NCI-H1092 treated with DMSO at 0.1 percent for 48 hours (cell line): ENCODE measurements around the gene C1R.
"Not testable (repeated sequence)": the region's sequence is repeated elsewhere in the genome, so short reads cannot be mapped to it uniquely, and the experiment has no call there.

Experiments used
- DNase-seq: peaks from one replicate; lab custom pipeline; 2025; lab: John Stamatoyannopoulos, UW

Gene C1R

GRCh38 chr12:7120166-7120565 is 27.9 kb upstream of the C1R start:
- DNase-seq: no peak

DNA sequence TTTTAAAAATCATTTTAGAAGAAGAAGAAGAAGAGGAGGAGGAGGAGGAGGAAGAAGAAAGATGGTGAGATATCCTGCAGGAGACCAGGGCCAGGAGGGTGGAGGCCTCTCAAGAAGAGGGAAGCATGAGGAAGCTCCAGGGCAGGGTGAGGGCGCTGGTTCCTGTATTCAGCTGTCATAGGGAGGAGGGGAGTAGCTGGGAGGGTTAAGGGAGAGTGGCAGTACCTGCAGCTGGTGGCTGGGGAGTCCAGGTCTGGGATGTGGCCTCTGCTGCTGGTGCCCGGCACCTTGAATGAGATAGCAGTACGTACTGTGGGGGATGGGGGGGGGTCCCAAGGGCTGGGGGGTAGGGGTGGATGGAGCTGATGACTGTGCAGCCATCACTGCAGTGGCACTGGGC is 26.6 kb upstream of the C1R start:
- DNase-seq: no peak

DNA sequence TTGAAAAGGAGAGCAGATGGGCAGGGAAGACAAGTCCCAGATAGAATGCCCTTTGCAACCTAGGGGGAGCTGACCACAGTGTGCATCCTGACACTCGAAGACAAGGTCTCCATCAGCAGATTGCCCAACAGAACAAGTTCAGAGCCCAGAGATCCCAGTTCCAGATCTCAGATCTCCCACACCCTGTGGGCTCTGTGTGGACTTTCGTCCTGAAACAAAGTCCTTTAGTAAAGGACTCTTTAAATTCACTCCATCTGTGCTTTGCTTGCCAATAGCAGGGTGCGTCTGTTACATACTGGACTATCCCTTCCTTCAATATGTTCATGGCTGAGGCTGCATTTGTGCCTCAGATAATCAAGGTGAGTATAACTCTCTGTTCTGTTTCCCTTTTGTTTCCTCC is 25.4 kb upstream of the C1R start:
- DNase-seq: no peak

DNA sequence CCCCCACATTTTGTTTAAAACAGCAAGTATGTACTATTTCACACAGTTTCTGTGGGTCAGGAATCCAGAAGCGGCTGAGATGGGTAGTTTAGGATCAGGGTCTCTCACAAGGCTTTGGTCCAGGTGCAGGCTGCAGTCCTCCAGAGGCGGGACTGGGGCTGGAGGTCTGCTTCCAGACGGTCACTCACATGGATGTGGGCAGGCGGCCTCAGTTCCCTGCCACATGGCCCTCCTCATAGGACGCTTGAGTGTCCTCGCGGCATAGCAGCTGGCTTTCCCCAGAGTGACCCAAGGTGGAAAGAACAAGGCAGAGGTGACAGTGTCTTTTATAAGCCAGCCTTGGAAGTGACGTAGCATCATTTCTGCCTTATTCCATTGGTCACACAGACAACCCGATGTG is 24.7 kb upstream of the C1R start:
- DNase-seq: no peak

DNA sequence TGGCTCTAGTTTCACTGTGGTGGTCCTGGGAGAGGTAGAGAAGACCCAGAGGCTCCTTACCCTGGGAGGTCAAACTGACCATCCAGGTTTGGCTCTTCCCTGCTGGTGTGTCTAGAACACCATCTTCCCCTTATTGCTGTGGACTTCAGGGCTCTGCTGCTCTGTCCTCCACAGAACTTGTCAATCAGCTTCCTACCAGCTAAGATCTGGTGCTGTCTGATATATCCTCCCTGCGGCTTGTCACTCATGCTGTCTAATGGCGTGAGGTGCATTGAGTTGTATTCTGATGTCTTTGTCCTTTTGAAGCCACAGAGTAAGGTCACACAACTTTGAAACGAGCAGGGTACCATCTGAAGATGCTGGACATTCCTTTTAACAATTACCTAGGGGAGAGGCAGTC is 24.0 kb upstream of the C1R start:
- DNase-seq: no peak

DNA sequence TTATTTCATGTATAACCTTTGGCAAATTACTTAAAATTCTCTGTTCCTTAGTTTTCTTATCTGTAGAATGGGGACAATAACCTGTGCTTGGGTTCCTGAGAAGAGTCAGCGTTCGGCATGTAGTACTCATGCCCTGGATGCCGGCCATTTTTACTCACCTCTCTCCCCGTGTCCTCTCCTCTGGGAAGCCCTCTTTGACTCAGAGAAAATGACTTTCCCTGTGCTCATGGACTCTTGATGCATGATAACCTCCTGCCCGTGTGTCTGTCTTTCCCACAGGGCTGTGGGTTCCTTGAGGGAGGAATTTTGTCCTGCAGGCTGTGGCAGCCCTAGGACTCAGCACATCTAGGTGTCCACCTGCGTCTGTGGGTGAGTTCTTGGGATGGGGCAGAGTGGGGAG is 22.6 kb upstream of the C1R start:
- DNase-seq: no peak

DNA sequence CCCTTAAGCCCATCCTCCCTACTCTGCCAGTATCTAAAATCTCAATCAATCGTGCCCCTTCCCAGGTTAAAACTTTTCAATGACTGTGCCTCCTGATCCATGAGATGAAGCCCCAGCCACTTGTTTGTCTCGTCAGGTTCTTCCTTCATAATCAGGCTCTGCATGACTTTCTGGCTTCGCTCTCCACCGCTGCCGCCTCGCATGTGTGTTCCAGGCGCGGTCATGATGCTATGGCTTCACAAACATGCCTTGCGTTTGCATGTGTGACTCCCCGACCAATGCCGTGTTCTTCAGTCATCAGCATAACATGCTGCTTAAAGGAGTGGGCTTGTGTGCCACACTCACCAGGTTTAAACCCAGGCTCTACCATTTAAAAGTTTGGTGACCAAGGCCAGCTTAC is 21.8 kb upstream of the C1R start:
- DNase-seq: no peak

DNA sequence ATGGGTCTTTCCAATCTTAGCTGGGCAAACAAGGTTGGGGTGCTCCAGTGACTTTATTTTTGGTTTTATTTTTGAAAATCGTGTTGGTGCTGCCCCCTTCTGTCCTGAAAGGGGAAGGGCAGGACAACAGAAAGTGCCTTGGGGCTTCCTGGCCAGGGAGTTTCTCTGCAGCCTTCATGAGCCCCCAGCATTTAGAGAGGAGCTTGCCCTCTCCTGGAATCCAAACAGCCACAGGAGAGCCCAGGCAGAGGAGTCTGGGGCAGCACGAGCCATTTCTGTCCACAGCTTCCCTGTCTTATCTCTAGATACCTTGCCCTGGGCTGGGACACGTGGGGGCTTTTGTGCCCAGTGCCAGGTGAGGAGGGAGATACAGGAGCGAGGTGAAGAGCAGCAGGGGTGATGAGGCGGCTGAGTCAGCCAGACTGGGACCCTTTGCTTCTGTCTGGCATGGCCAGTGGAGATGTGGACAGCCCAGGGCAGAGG is 21.2 kb upstream of the C1R start:
- DNase-seq: peak; percentile 11

DNA sequence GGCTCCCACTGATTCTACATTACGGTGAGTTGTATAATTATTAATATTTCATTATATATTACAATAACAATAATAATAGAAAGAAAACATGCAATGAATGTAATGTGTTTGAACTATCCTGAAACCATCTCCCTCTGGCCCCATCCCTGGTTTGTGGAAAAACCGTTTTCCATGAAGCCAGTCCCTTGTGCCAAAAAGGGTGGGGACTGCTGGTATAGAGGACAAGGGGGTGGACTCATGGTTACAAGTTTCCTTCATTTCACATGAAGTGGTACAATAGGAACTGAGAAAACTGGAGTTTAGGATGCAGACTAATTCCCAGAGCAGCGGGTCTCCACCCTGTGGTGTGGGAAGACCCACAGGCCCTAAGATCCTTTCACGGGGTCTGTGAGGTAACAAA is 19.8 kb upstream of the C1R start:
- DNase-seq: no peak

- DNase-seq: no peak
Observed at GRCh38 chr12:7110661-7111060, 18.4 kb upstream of the C1R start.

DNA sequence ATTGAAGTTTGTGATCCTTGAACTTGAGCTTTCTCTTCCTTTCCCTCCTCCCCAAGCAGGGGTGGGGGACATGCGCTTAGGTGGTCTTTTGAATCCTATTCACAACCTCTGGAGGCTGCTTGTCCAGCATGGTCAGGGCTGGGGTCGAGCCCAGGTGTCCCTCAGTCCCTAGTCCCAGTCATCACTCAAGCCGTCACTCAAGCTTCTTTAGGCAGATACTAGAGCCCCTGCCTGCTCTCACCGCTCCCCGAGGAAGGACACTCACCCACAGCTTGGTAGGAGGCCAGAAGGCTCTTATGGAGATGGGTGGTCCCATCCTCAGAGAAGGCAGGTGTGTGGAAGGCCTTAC is 17.3 kb upstream of the C1R start:
- no peak for DNase-seq

DNA sequence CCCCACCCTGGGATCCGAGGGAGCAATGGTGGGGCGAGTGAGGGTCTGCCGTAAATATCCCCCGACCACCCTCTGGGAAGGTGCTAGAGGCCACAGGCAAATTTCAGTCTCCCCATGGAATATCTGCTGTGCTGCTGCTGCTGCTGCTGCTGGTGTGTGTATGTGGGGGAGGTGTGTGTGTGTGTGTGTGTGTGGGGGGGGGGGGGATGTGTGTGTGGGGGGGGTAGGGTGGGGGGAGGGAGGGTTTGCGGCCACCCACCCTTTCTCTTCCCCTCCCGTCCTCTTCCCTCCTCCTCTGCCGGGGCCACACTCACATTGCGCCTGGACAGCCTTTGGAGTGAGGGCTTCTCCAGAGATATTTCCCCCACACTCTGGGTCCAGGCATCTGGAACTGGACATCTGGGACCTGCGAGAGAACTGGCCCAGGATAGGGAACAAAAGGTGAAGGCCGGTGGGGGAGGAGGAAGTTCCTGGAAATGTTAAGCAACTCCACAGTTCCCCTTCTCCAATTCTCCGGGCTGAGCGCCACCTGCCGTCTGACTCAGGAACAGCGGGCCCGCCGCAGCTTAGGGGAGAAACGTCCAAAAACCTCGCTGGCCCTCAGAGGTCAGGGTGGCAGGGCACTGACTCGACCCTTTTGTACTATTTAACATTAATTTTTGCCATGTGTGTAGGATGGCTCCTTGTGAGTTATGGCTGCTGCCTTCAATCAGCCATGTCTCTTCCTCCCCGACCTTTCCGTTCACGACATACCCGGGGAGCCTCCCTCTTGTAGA is 16.7 kb upstream of the C1R start, which contains the start of gene C1RL:
Gene C1RL (minus strand): TSS at position 419 of the 776 bp plus-strand sequence. CDS start 34 bp downstream, at position 385.
- peak; percentile 53 for DNase-seq

DNA sequence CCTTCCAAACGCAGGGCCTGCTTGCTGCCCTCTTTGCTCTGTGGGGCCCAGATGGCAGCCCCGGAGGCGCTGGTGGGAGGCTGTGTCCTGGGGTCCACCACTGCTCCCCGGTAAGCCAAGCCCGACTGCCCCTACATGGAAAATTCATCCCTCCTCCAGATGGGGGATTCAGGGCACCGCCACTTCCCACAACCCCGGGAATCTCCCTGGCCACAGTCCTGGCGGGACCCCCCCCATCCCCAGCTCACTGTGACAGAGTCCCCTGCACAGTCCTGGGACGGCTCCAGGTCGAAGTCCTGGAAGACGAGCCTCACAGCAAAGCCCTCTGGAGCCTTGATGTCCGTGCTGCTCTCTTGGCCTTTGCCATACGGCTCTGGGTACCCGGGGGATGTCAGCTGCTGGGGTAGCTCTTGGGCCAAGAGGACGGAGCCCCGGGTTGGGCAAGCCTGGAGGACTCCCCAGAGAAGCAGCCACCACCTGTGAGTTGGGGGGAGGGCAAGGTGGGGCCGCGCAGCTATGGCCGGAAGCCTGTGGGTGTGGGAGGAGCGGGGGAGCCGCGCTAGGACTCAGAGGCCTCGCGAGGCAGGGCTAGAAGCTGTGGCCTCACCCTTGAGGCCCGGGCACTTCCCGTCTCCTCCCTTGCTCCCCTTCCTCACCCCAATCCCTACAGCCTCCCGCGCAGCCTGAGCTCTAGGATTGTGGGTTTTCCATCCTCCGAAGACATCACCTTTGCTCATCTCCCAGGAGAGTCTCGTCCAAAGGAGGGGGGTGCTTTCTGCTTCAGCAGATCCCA is 16.0 kb upstream of the C1R start:
- DNase-seq: peak; percentile 8

GRCh38 chr12:7107636-7108002 is 15.4 kb upstream of the C1R start:
- no peak for DNase-seq

GRCh38 chr12:7107181-7107580 is 14.9 kb upstream of the C1R start:
- DNase-seq: not testable (repeated sequence)

DNA sequence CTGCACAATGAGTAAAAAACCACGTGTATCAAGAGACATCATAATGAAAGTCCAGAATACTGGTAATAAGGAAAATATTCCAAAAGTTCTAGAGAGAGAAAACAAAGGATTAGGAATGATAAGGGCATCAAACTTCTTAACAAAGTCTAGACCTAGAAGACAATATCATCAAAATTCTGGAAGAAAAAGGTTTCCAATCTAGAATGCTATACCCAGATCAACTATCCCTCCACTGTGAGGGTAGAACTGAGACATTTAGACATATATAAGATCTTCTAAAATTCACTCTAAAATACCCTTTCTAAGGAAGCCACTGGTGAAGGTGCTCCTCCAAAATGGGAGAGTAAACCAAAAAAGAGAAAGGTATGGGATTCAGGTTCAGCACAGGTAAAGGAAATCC is 13.8 kb upstream of the C1R start:
- no peak for DNase-seq

GRCh38 chr12:7103837-7104584 is 11.8 kb upstream of the C1R start:
- DNase-seq: no peak

- no peak for DNase-seq
Observed at GRCh38 chr12:7102582-7102981, 10.3 kb upstream of the C1R start.

DNA sequence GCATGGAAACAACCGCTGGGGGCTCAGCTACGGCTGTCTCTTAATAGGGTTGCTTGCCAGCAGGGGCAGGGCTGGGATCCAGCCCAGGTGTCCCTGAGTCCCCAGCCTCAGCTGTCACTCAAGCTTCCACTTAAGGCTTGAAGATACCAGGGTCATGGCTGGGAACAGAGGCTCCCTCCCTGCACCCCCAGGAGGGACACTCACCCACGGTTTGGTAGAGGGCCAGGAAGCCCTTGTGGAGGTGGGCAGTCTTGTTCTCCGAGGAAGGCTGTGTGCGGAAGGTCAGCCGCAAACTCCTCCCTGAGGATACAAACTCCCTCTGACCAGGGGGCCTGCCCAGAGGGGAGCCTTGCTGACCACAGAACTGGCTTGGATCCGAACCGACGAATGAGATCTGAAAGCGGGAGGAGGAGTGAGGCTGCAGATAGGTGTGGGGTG is 9.5 kb upstream of the C1R start:
- DNase-seq: no peak

DNA sequence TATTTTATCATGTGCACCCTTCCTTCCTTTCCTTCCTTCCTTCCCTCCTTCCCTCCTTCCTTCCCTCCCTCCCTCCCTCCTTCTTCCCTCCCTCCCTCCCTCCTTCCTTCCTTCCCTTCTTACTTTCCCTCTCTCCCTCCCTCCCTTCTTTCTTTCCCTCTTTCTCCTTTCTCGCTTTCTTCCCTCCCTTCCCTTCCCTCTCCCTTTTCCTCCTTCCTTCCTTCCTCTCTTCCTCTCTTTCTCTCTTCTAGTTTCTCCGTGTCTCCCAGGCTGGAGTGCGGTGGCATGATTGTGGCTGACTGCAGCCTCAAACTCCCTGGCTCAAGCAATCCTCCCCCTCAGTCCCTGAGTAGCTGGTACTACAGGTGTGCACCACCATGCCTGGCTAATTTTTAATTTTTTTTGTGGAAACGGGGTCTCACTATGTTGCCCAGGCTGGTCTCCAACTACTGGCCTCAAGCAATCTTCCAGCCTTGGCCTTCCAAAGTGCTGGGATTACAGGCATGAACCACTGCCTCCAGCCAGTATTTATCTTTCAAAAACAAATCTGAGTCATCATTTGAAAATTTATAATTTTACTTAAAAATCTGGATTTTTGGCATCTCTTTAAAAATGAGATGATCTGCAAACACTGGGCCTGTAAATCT is 8.9 kb upstream of the C1R start:
- no peak for DNase-seq

DNA sequence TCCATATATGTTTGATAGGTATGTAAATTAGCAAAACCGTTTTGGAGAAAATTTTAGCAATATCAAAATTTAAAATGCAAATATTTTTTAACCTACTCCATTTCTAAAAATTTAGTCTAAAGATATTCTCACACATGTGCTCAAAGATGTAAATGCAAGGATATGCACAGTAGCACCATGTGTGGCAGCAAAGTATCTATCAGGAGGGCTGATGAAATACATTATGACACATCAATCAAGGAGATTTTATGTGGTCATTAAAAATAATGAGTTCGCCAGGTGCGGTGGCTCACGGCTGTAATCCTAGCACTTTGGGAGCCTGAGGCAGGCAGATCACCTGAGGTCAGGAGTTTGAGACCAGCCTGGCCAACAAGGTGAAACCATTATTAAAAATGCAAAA is 8.0 kb upstream of the C1R start:
- DNase-seq: no peak

GRCh38 chr12:7099290-7099996 is 7.2 kb upstream of the C1R start:
- peak; percentile 1 for DNase-seq
